ENCODE results near the gene PPP1R7. TPM values are rescaled to one million over a fixed set of nuclear protein-coding genes. Genes with fewer than 3 reads are reported as not detected.

The PPP1R7 gene
- polyA plus RNA-seq, 1 donor from 2014 or later: 59.3 TPM

DNA sequence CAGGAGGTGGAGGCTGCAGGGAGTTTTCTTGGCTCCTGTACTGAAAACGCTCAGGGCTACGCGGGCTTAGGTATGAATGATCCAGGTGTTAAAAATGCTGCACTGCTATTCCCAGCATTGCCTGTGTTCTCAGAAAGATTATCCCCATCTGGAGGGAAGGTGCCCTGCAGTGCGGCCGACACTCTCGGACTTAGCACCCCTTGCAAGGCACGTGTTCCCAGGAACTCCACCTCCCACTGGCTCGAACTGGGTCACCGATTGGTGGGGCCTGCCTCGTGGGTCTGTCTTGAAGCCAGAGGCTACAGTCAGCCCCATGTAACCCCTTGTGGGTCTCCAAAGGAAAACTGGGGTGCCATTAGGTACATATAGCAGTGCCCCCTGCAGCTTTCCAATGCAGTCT lies 63.9 kb downstream of the PPP1R7 start:
- H3K9me2 ChIP-seq (ENCODE audit: insufficient read depth, low read length): no peaks in the 10 kb centered on the region
- H3K9ac ChIP-seq (ENCODE audit: low read length): no peak overlapping the region
- H3K9me3 ChIP-seq (ENCODE audit: low read length): no peaks in the 10 kb centered on the region
- no peaks in the 10 kb centered on the region for H3K36me3 ChIP-seq (ENCODE audit: insufficient read depth, low read length)
- H3F3A ChIP-seq (ENCODE audit: insufficient read depth, low read length, poor library complexity, severe bottlenecking): no peaks in the 10 kb centered on the region
- no peak overlapping the region for H3K27ac ChIP-seq (ENCODE audit: low read length)
- H3K79me2 ChIP-seq (replicated peaks; ENCODE audit: insufficient read depth, low read length): no peaks in the 10 kb centered on the region
- H3K4me2 ChIP-seq (ENCODE audit: low read length): no peak overlapping the region
- H2AFZ ChIP-seq (ENCODE audit: low read depth, low read length): no peak overlapping the region
- no peak overlapping the region for H3K4me3 ChIP-seq (ENCODE audit: low read length)
- peaks cover 6% of the 10 kb centered on the region for H3K27me3 ChIP-seq (ENCODE audit: insufficient read depth, low read depth, low read length)
- TF ChIP-seq RAD21 (conservative IDR thresholded peaks at IDR 0.05): no peak
- H4K20me1 ChIP-seq (ENCODE audit: insufficient read depth): no peaks in the 10 kb centered on the region

DNA sequence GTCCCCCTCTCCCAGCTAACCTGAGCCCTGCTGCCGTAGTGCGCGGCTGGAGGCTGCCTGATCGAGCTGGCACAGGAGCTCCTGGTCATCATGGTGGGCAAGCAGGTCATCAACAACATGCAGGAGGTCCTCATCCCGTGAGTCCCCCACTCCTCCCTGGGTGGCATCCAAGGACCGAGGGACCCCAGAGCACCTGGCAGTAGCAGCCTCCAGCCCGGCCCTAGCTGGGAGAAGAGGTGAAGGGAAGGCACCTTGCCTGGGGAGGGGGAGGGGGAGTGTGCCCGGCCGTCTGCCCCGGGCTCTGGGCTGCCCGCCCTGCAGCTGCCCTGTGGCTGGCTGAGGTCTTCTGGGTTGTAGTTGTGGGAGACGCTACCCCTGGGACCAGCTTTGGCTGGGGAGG lies 64.5 kb downstream of the PPP1R7 start:
- Histone ChIP-seq H3K9ac (ENCODE audit: low read length) (no peak overlapping the region), H3K36me3 (ENCODE audit: insufficient read depth, low read length) (no peaks in the 10 kb centered on the region), H3F3A (ENCODE audit: insufficient read depth, low read length, poor library complexity, severe bottlenecking) (no peaks in the 10 kb centered on the region), H2AFZ (ENCODE audit: low read depth, low read length) (no peak overlapping the region), H3K4me3 (ENCODE audit: low read length) (no peak overlapping the region), H3K9me3 (ENCODE audit: low read length) (no peaks in the 10 kb centered on the region), H3K27ac (ENCODE audit: low read length) (no peak overlapping the region), H4K20me1 (ENCODE audit: insufficient read depth) (no peaks in the 10 kb centered on the region), H3K79me2 (replicated peaks; ENCODE audit: insufficient read depth, low read length) (no peaks in the 10 kb centered on the region), H3K9me2 (ENCODE audit: insufficient read depth, low read length) (no peaks in the 10 kb centered on the region), H3K27me3 (ENCODE audit: insufficient read depth, low read depth, low read length) (peaks cover 9% of the 10 kb centered on the region), H3K4me2 (ENCODE audit: low read length) (no peak overlapping the region)
- TF ChIP-seq SMC3 (conservative IDR thresholded peaks at IDR 0.05; ENCODE audit: poor library complexity) (no peak), RAD21 (conservative IDR thresholded peaks at IDR 0.05) (no peak), POLR2AphosphoS5 (IDR thresholded peaks at IDR 0.05) (no peak), EZH2 (IDR thresholded peaks at IDR 0.05; ENCODE audit: borderline replicate concordance, insufficient read depth, low read length, poor library complexity, severe bottlenecking) (no peak), EP300 (conservative IDR thresholded peaks at IDR 0.05; ENCODE audit: poor library complexity, severe bottlenecking) (no peak), TAF1 (IDR thresholded peaks at IDR 0.05; ENCODE audit: low read depth) (no peak), MXI1 (conservative IDR thresholded peaks at IDR 0.05; ENCODE audit: poor library complexity, severe bottlenecking) (no peak)
- TF ChIP-seq, protein P1, sequence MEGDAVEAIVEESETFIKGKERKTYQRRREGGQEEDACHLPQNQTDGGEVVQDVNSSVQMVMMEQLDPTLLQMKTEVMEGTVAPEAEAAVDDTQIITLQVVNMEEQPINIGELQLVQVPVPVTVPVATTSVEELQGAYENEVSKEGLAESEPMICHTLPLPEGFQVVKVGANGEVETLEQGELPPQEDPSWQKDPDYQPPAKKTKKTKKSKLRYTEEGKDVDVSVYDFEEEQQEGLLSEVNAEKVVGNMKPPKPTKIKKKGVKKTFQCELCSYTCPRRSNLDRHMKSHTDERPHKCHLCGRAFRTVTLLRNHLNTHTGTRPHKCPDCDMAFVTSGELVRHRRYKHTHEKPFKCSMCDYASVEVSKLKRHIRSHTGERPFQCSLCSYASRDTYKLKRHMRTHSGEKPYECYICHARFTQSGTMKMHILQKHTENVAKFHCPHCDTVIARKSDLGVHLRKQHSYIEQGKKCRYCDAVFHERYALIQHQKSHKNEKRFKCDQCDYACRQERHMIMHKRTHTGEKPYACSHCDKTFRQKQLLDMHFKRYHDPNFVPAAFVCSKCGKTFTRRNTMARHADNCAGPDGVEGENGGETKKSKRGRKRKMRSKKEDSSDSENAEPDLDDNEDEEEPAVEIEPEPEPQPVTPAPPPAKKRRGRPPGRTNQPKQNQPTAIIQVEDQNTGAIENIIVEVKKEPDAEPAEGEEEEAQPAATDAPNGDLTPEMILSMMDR (IDR thresholded peaks at IDR 0.05; ENCODE audit: poor library complexity, severe bottlenecking): no peak
- TF ChIP-seq, protein P2, sequence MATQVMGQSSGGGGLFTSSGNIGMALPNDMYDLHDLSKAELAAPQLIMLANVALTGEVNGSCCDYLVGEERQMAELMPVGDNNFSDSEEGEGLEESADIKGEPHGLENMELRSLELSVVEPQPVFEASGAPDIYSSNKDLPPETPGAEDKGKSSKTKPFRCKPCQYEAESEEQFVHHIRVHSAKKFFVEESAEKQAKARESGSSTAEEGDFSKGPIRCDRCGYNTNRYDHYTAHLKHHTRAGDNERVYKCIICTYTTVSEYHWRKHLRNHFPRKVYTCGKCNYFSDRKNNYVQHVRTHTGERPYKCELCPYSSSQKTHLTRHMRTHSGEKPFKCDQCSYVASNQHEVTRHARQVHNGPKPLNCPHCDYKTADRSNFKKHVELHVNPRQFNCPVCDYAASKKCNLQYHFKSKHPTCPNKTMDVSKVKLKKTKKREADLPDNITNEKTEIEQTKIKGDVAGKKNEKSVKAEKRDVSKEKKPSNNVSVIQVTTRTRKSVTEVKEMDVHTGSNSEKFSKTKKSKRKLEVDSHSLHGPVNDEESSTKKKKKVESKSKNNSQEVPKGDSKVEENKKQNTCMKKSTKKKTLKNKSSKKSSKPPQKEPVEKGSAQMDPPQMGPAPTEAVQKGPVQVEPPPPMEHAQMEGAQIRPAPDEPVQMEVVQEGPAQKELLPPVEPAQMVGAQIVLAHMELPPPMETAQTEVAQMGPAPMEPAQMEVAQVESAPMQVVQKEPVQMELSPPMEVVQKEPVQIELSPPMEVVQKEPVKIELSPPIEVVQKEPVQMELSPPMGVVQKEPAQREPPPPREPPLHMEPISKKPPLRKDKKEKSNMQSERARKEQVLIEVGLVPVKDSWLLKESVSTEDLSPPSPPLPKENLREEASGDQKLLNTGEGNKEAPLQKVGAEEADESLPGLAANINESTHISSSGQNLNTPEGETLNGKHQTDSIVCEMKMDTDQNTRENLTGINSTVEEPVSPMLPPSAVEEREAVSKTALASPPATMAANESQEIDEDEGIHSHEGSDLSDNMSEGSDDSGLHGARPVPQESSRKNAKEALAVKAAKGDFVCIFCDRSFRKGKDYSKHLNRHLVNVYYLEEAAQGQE (IDR thresholded peaks at IDR 0.05; ENCODE audit: borderline replicate concordance): no peak

DNA sequence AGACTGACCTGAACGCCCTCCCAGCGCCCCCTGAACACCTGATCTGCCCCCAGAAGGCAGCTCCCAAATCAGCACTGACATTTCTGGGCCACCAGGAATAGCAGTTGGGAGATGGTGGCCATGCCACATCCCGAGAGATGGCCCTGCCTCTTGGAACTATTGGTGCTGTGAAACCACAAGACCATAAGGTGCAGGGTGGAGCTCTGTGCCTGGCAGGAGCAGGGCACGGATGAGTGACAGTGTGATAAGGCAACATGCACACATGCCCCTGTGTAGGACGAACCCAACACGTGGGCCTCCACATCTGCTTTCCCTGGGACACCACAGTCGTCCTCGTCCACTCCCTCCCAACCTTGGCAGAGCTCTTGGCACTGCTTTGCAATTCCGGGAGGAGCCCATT lies 65.2 kb downstream of the PPP1R7 start:
- Histone ChIP-seq H3K27me3 (ENCODE audit: insufficient read depth, low read depth, low read length) (peaks cover 9% of the 10 kb centered on the region), H3K9me2 (ENCODE audit: insufficient read depth, low read length) (no peaks in the 10 kb centered on the region), H3K4me2 (ENCODE audit: low read length) (no peak overlapping the region), H3K4me3 (ENCODE audit: low read length) (no peak overlapping the region), H3K9me3 (ENCODE audit: low read length) (no peaks in the 10 kb centered on the region), H3K27ac (ENCODE audit: low read length) (no peak overlapping the region), H3K9ac (ENCODE audit: low read length) (no peak overlapping the region), H4K20me1 (ENCODE audit: insufficient read depth) (no peaks in the 10 kb centered on the region), H3F3A (ENCODE audit: insufficient read depth, low read length, poor library complexity, severe bottlenecking) (no peaks in the 10 kb centered on the region), H3K79me2 (replicated peaks; ENCODE audit: insufficient read depth, low read length) (no peaks in the 10 kb centered on the region), H3K36me3 (ENCODE audit: insufficient read depth, low read length) (no peaks in the 10 kb centered on the region), H2AFZ (ENCODE audit: low read depth, low read length) (no peak overlapping the region)
- TF ChIP-seq TAF1 (IDR thresholded peaks at IDR 0.05; ENCODE audit: low read depth): no peak
- TF ChIP-seq SMC3 (conservative IDR thresholded peaks at IDR 0.05; ENCODE audit: poor library complexity): no peak
- TF ChIP-seq, protein P1 (IDR thresholded peaks at IDR 0.05; ENCODE audit: poor library complexity, severe bottlenecking): no peak
- no peak for TF ChIP-seq EP300 (conservative IDR thresholded peaks at IDR 0.05; ENCODE audit: poor library complexity, severe bottlenecking)
- TF ChIP-seq, protein P2 (IDR thresholded peaks at IDR 0.05; ENCODE audit: borderline replicate concordance): no peak
- no peak for TF ChIP-seq EZH2 (IDR thresholded peaks at IDR 0.05; ENCODE audit: borderline replicate concordance, insufficient read depth, low read length, poor library complexity, severe bottlenecking)
- TF ChIP-seq MXI1 (conservative IDR thresholded peaks at IDR 0.05; ENCODE audit: poor library complexity, severe bottlenecking): no peak

Measured in neural cell (in vitro differentiated cells).